HepG2 (cell line): ENCODE data around the gene ELL. TPM values are rescaled to one million over a fixed set of nuclear protein-coding genes. Genes with fewer than 3 reads are reported as not detected.

Experiments
- CBX1 ChIP-seq: IDR thresholded peaks from one replicate; pipeline ENCODE4 v1.6.1; 2016; ENCODE audit warnings: antibody characterized with exemption, low read depth
- CEBPG ChIP-seq: IDR thresholded peaks from 2 replicates; pipeline ENCODE4 v1.6.1; 2016
- MTA1 ChIP-seq: sonication (generic); formaldehyde crosslinking; IDR thresholded peaks from 2 replicates; pipeline ENCODE4 v1.4.0; 2020; ENCODE audit warnings: missing genetic modification reagents, mild to moderate bottlenecking, borderline replicate concordance
- MTA3 ChIP-seq: sonication (generic); formaldehyde crosslinking; IDR thresholded peaks from 2 replicates; pipeline ENCODE4 v1.4.0; 2020; ENCODE audit warnings: missing genetic modification reagents
- NCOR1 ChIP-seq: fragments of 200-600 bp; sonication (generic); IDR thresholded peaks from 2 replicates; pipeline ENCODE4 v1.7.0; 2017; ENCODE audit warnings: antibody characterized with exemption, low read length, borderline replicate concordance
- RARA ChIP-seq: IDR thresholded peaks from 2 replicates; pipeline ENCODE4 v1.6.1; 2016; ENCODE audit warnings: missing genetic modification reagents, missing compliant biosample characterization
- SMYD3 ChIP-seq: sonication (generic); formaldehyde crosslinking; IDR thresholded peaks from 2 replicates; pipeline ENCODE4 v1.8.1; 2023; ENCODE audit warnings: mild to moderate bottlenecking, missing genetic modification reagents
- WIZ ChIP-seq: sonication (generic); formaldehyde crosslinking; IDR thresholded peaks from 2 replicates; pipeline ENCODE4 v1.5.1; 2020; ENCODE audit warnings: mild to moderate bottlenecking, missing genetic modification reagents
- YEATS4 ChIP-seq: sonication (generic); formaldehyde crosslinking; IDR thresholded peaks from 2 replicates; pipeline ENCODE4 v1.4.0; 2020; ENCODE audit warnings: missing genetic modification reagents, borderline replicate concordance
- ZBTB20 ChIP-seq: sonication (generic); formaldehyde crosslinking; IDR thresholded peaks from 2 replicates; pipeline ENCODE4 v1.8.1; 2023; ENCODE audit warnings: missing genetic modification reagents, low read depth, mild to moderate bottlenecking, borderline replicate concordance
- ZEB1 ChIP-seq: IDR thresholded peaks from 2 replicates; pipeline ENCODE4 v1.6.1; 2012; ENCODE audit warnings: mild to moderate bottlenecking, low read depth, inconsistent platforms; ENCODE audit not compliant: insufficient replicate concordance
- ZFP37 ChIP-seq: sonication (generic); formaldehyde crosslinking; IDR thresholded peaks from 2 replicates; pipeline ENCODE4 v1.4.0; 2020; ENCODE audit warnings: missing genetic modification reagents, borderline replicate concordance
- ZNF451 ChIP-seq: sonication (generic); formaldehyde crosslinking; IDR thresholded peaks from 2 replicates; pipeline ENCODE4 v1.5.0; 2020; ENCODE audit warnings: mild to moderate bottlenecking, missing genetic modification reagents
- ZNF496 ChIP-seq: sonication (generic); formaldehyde crosslinking; IDR thresholded peaks from 2 replicates; pipeline ENCODE4 v1.8.1; 2023; ENCODE audit warnings: mild to moderate bottlenecking, moderate library complexity, missing genetic modification reagents; ENCODE audit not compliant: insufficient replicate concordance
- ZNF556 ChIP-seq: sonication (generic); formaldehyde crosslinking; IDR thresholded peaks from 2 replicates; pipeline ENCODE4 v1.4.0; 2020; ENCODE audit warnings: mild to moderate bottlenecking, missing genetic modification reagents, borderline replicate concordance
- ZNF562 ChIP-seq: sonication (generic); formaldehyde crosslinking; IDR thresholded peaks from 2 replicates; pipeline ENCODE4 v1.8.0; 2022; ENCODE audit warnings: missing genetic modification reagents, borderline replicate concordance
- ZNF629 ChIP-seq: sonication (generic); formaldehyde crosslinking; conservative IDR thresholded peaks from 2 replicates; pipeline ENCODE4 v1.5.0; 2020; ENCODE audit warnings: missing genetic modification reagents
- ZSCAN22 ChIP-seq: sonication (generic); formaldehyde crosslinking; IDR thresholded peaks from 2 replicates; pipeline ENCODE4 v1.4.0; 2020; ENCODE audit warnings: mild to moderate bottlenecking, missing genetic modification reagents
- ZSCAN31 ChIP-seq: sonication (generic); formaldehyde crosslinking; IDR thresholded peaks from 2 replicates; pipeline ENCODE4 v1.5.0; 2020; ENCODE audit warnings: low read depth, mild to moderate bottlenecking, missing genetic modification reagents
- polyA plus RNA-seq, 8 experiments: library from polyadenylated mRNA; depleted of rRNA in 3 of 8; stranded (reverse) in 7 of 8; unstranded in 1 of 8; fragments of >200 nt; fragmentation: Illumina TruSeq in 4 of 8; extraction: Trizol in 4 of 8; gene quantifications; 2 replicates each; pipeline versions ENCODE4 v1.2.1 to v1.2.3, GENCODE V29; 2011 to 2016; ENCODE audit warnings: low read depth in 4 of 8, missing spikeins in 1 of 8, mixed read lengths in 1 of 8; ENCODE audit not compliant: insufficient read depth in 1 of 8
- total RNA-seq, 5 experiments: library from RNA; depleted of rRNA; stranded (reverse); fragments of >200 nt; fragmentation: Illumina TruSeq; extraction: Trizol; gene quantifications; 2 replicates each; pipeline ENCODE4 v1.2.3, GENCODE V29; 2016; ENCODE audit warnings: low read depth in 1 of 5
- TF ChIP-seq, protein P1 (sequence below): sonication (generic); formaldehyde crosslinking; IDR thresholded peaks from 2 replicates; pipeline ENCODE4 v1.5.1; 2020; ENCODE audit warnings: missing genetic modification reagents, mild to moderate bottlenecking, borderline replicate concordance
- TF ChIP-seq, protein P2 (sequence below): sonication (generic); formaldehyde crosslinking; IDR thresholded peaks from 2 replicates; pipeline ENCODE4 v1.8.0; 2022; ENCODE audit warnings: mild to moderate bottlenecking, missing genetic modification reagents; ENCODE audit not compliant: insufficient replicate concordance
- TF ChIP-seq, protein P3 (sequence below): sonication (generic); IDR thresholded peaks from 2 replicates; pipeline ENCODE4 v1.6.1; 2016; ENCODE audit warnings: low read depth, borderline replicate concordance
- TF ChIP-seq, protein P4 (sequence below): sonication (generic); formaldehyde crosslinking; IDR thresholded peaks from 2 replicates; pipeline ENCODE4 v1.4.0; 2020; ENCODE audit warnings: missing genetic modification reagents, mild to moderate bottlenecking, borderline replicate concordance
- TF ChIP-seq, protein P5 (sequence below): IDR thresholded peaks from 2 replicates; pipeline ENCODE4 v1.6.1; 2016

ELL gene
- total and polyA plus RNA-seq, 2 of the 13 experiments (the other 11 are each of a cell fraction or from before 2014, with no cell fraction given), result 3.7 to 5.4 TPM

- TF ChIP-seq ZSCAN22 (CRISPR knock-in tag) (no peak), MTA3 (CRISPR knock-in tag) (no peak), RARA (no peak), SMYD3 (no peak), CEBPG (no peak), ZNF556 (CRISPR knock-in tag) (no peak), CBX1 (peak; percentile 14), ZBTB20 (CRISPR knock-in tag) (no peak), ZNF496 (CRISPR knock-in tag) (no peak), ZEB1 (no peak), YEATS4 (CRISPR knock-in tag) (no peak), ZFP37 (CRISPR knock-in tag) (no peak), MTA1 (no peak), ZNF629 (peak; percentile 82), ZNF562 (CRISPR knock-in tag) (no peak), NCOR1 (no peak), ZNF451 (CRISPR knock-in tag) (0 out of 2 replicates have a peak, but pooled peaks have one; percentile 32), ZSCAN31 (CRISPR knock-in tag) (no peak), WIZ (CRISPR knock-in tag) (no peak)
- TF ChIP-seq, protein P1, sequence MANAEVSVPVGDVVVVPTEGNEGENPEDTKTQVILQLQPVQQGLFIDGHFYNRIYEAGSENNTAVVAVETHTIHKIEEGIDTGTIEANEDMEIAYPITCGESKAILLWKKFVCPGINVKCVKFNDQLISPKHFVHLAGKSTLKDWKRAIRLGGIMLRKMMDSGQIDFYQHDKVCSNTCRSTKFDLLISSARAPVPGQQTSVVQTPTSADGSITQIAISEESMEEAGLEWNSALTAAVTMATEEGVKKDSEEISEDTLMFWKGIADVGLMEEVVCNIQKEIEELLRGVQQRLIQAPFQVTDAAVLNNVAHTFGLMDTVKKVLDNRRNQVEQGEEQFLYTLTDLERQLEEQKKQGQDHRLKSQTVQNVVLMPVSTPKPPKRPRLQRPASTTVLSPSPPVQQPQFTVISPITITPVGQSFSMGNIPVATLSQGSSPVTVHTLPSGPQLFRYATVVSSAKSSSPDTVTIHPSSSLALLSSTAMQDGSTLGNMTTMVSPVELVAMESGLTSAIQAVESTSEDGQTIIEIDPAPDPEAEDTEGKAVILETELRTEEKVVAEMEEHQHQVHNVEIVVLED, result no peak
- TF ChIP-seq, protein P2, sequence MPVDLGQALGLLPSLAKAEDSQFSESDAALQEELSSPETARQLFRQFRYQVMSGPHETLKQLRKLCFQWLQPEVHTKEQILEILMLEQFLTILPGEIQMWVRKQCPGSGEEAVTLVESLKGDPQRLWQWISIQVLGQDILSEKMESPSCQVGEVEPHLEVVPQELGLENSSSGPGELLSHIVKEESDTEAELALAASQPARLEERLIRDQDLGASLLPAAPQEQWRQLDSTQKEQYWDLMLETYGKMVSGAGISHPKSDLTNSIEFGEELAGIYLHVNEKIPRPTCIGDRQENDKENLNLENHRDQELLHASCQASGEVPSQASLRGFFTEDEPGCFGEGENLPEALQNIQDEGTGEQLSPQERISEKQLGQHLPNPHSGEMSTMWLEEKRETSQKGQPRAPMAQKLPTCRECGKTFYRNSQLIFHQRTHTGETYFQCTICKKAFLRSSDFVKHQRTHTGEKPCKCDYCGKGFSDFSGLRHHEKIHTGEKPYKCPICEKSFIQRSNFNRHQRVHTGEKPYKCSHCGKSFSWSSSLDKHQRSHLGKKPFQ (CRISPR knock-in tag), result no peak
- TF ChIP-seq, protein P3, sequence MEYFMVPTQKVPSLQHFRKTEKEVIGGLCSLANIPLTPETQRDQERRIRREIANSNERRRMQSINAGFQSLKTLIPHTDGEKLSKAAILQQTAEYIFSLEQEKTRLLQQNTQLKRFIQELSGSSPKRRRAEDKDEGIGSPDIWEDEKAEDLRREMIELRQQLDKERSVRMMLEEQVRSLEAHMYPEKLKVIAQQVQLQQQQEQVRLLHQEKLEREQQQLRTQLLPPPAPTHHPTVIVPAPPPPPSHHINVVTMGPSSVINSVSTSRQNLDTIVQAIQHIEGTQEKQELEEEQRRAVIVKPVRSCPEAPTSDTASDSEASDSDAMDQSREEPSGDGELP, result no peak
- TF ChIP-seq, protein P4, sequence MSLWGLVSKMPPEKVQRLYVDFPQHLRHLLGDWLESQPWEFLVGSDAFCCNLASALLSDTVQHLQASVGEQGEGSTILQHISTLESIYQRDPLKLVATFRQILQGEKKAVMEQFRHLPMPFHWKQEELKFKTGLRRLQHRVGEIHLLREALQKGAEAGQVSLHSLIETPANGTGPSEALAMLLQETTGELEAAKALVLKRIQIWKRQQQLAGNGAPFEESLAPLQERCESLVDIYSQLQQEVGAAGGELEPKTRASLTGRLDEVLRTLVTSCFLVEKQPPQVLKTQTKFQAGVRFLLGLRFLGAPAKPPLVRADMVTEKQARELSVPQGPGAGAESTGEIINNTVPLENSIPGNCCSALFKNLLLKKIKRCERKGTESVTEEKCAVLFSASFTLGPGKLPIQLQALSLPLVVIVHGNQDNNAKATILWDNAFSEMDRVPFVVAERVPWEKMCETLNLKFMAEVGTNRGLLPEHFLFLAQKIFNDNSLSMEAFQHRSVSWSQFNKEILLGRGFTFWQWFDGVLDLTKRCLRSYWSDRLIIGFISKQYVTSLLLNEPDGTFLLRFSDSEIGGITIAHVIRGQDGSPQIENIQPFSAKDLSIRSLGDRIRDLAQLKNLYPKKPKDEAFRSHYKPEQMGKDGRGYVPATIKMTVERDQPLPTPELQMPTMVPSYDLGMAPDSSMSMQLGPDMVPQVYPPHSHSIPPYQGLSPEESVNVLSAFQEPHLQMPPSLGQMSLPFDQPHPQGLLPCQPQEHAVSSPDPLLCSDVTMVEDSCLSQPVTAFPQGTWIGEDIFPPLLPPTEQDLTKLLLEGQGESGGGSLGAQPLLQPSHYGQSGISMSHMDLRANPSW (CRISPR knock-in tag), result no peak
- TF ChIP-seq, protein P5, sequence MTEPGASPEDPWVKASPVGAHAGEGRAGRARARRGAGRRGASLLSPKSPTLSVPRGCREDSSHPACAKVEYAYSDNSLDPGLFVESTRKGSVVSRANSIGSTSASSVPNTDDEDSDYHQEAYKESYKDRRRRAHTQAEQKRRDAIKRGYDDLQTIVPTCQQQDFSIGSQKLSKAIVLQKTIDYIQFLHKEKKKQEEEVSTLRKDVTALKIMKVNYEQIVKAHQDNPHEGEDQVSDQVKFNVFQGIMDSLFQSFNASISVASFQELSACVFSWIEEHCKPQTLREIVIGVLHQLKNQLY, result no peak
These were observed 22.1 kb upstream of the ELL start (continued) for GRCh38 chr19:18543814-18544475.
